GM13977 (cell line): ENCODE data around the gene CASP12.

Source experiments
- DNase-seq: peaks from one replicate; pipeline ENCODE4 v3.0.0; 2012; ENCODE audit warnings: low spot score
- CTCF ChIP-seq: IDR thresholded peaks from 2 replicates; pipeline ENCODE4 v1.5.1; 2012; ENCODE audit warnings: mild to moderate bottlenecking, control low read depth; ENCODE audit not compliant: insufficient read depth; ENCODE audit errors: extremely low read depth, missing control alignments
- in situ Hi-C: fragments of 300-500 bp; cut with MboI; formaldehyde crosslinking; loops from one replicate; pipeline ENCODE4 v1.12.0; 2022; ENCODE audit warnings: low sequenced_read_pairs, low pct_unique_long_range_greater_than_20kb, mixed read lengths, inconsistent platforms; ENCODE audit not compliant: unreplicated experiment

Gene CASP12

DNA sequence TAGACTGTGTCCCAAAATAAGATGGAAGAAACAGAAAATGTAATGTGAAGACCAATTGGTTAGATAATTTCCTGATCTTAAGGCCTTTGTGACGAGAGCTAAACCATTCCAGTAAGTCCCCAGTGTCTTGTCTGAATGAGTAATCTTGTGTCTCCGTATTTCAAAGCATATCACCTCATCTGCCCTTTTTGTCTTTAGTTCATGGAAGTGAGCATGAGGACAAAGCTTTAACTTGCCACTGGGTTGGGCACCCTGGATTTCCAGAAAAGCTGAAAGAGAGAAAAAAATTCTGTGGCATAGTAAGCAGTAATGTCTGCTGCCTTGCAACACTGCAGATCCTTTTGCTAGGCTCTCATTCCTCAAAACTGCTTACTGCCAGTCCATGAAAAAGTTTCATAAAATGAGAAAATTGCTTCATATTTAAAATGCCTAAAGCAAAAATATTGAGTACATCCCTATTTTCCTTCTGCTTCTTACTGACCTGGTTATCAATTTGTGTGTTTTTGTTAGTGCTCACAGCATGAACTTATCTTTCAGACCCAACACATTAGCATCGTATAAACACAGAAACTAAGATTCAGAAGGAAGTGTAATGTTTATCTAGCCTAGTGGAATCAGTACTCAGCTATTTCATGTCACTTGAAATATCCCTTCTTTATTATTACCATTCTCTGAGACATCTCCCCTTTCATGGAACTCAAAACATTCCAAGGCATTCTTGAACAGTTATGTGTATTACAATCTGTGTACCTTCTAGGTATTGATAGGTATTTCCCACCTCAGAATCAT is 5.3 kb downstream of the CASP12 start:
- in situ Hi-C loops: no loop called here
- DNase-seq: no peak
- no peak for TF ChIP-seq CTCF

DNA sequence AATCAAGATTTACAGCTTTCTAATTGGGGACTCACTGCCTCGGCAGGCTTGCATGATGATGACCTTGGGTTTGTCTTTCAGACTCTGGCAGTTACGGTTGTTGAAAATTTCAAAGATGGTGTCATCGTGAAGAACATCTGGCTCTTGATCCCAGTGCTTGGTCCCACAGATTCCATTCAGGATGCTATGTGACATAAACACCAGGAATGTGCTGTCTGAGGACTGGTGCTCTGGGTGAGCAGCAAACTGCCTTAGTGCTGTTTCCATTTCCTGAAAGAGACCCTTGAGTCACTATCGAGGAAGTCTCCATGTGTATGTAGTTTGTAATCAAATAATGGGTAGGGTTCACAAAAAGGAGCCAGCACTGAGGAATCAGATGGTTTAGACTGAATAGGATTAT is 7.1 kb downstream of the CASP12 start:
- no peak for TF ChIP-seq CTCF
- no peak for DNase-seq
- in situ Hi-C loops: no loop called here

DNA sequence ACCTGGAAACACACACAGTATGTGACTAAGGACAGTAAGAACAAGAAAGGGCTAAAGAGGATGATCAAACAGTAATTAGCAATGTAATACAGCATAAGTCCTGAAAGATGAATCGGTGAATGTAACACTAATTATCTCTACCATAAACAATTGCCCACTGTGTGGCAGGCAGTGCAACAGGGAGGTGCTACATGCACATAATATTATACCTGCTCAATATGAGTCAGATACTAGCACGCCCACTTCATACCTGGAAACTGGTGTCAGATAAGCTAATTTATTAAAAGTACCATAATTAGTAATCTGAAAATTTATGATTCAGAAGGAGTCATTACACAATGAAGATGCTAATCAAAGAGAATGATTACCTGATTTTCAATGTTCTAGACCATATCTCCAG is 14.9 kb downstream of the CASP12 start:
- in situ Hi-C loops: no loop called here
- no peak for DNase-seq
- TF ChIP-seq CTCF: no peak

GRCh38 chr11:104881117-104881794 is 17.0 kb downstream of the CASP12 start:
- in situ Hi-C loops: no loop called here
- no peak for DNase-seq
- TF ChIP-seq CTCF: no peak

DNA sequence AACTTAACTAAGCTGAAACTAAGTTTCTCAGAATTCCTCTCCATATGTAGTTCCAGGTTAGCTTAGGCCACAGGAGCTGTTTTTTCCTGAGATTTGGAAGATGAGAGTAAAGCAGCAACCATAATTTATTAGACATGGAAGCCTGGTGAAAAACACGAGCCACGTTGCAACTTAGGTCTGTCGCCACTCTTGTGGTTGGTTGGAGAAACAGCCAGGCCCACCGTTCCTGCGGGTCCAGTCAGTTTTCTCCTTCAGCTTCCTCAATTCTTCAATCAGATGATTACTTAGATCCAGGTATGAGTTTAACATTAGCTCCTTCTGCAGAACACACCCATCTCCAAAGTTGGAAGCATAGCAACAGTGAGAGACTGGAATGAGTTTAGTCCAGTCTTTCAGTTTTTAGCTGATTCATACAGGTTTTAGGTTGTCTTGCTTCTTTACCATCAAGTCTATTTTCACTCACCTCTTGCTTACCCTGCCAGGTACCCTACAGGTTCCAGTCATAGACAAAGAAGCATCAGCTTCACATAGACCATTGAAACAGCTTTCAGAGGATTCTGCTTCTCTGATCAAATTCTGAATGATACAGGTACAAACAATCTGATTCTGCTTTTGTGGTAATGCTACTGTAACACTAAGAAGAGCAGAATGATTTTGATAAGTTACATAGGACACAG is 18.6 kb downstream of the CASP12 start:
- in situ Hi-C loops: no loop called here
- TF ChIP-seq CTCF: no peak
- DNase-seq: no peak

GRCh38 chr11:104876861-104877431 is 21.3 kb downstream of the CASP12 start:
- DNase-seq: no peak
- in situ Hi-C loops: no loop called here
- no peak for TF ChIP-seq CTCF
